Measurements from ENCODE around the gene RC3H2. TPM values are rescaled to one million over a fixed set of nuclear protein-coding genes. Genes with fewer than 3 reads are reported as not detected.

Gene RC3H2
- total RNA-seq, result 37.0 and 38.3 TPM in 2 replicates

GRCh38 chr9:122904823-122905710, at the start of gene RC3H2:
Gene RC3H2 (minus strand): TSS chr9:122905359. CDS start chr9:122897509, 7,850 bp downstream.
- Mint-ChIP-seq H3K27me3 (ENCODE audit: low read depth) (no peaks in the 10 kb centered on the region), H3K4me1 (ENCODE audit: low read depth) (peaks cover 18% of the 10 kb centered on the region), H3K27ac (peak within 1 kb of the TSS; percentile 94), H3K4me3 (ENCODE audit: low read depth) (peak within 1 kb of the TSS; percentile 92), H3K36me3 (ENCODE audit: low read depth) (peaks cover 25% of the 10 kb centered on the region), H3K9me3 (no peaks in the 10 kb centered on the region)
- intact Hi-C loops (cut with micrococcal nuclease), result loop anchor here (1.0 to 10.0 kb wide), 6 partner anchors 8 to 440 kb away; partner anchors contain the start of genes PDCL, RABGAP1, ZBTB26 and ZBTB6
- DNase-seq (ENCODE audit: low spot score), result peak; percentile 97

DNA sequence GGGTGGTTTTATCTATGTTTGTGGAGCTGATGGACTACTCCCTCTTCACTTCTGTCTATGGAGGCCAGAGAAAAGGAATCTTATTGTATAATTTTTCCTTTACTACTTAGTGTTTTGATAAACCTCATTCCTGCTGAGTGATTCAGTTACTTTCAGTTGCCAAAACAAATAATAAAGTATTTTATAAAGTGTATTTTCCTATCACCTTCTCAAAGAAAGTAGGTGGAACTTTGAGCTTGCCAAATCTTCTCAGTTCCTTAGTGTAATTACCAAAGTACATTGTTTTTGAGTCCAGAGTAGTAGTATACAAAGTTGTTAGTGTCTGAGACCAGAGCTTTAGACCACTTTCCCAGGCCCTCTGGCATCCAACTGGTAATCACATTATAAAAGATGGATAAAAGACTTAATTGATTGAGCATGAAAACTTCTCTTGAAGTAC, 49.1 kb upstream of the RC3H2 start:
- intact Hi-C loops (cut with micrococcal nuclease), result no loop called here
- no peak overlapping the region for H3K27ac Mint-ChIP-seq
- H3K4me3 Mint-ChIP-seq (ENCODE audit: low read depth), result no peak overlapping the region
- H3K9me3 Mint-ChIP-seq, result no peaks in the 10 kb centered on the region
- peaks cover 17% of the 10 kb centered on the region for H3K36me3 Mint-ChIP-seq (ENCODE audit: low read depth)
- DNase-seq (ENCODE audit: low spot score), result no peak
- peaks cover 5% of the 10 kb centered on the region for H3K4me1 Mint-ChIP-seq (ENCODE audit: low read depth)
- no peaks in the 10 kb centered on the region for H3K27me3 Mint-ChIP-seq (ENCODE audit: low read depth)

DNA sequence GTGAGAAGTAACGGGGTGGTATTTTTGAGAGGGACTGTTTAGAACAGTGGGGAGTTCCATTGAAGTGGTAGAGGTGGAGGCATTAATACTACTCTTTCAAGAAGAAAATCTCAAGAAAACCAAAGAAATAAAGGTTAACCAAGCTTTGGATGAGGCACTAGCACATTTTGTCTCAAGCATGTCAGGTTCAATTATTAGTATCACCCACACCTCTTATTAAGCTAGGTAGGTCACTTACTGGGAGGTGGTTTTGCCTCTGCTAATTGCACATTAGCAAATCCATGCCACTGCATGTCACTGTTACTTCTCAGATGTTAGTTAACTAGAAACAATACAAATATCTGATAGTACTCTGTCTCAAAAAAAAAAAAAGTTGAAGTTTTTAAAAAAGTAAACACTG, 45.9 kb upstream of the RC3H2 start:
- Mint-ChIP-seq H3K36me3 (ENCODE audit: low read depth) (peaks cover 8% of the 10 kb centered on the region), H3K9me3 (no peaks in the 10 kb centered on the region), H3K27ac (no peak overlapping the region), H3K4me1 (ENCODE audit: low read depth) (peaks cover 25% of the 10 kb centered on the region), H3K27me3 (ENCODE audit: low read depth) (no peaks in the 10 kb centered on the region), H3K4me3 (ENCODE audit: low read depth) (no peak overlapping the region)
- intact Hi-C loops (cut with micrococcal nuclease), result no loop called here
- no peak for DNase-seq (ENCODE audit: low spot score)

DNA sequence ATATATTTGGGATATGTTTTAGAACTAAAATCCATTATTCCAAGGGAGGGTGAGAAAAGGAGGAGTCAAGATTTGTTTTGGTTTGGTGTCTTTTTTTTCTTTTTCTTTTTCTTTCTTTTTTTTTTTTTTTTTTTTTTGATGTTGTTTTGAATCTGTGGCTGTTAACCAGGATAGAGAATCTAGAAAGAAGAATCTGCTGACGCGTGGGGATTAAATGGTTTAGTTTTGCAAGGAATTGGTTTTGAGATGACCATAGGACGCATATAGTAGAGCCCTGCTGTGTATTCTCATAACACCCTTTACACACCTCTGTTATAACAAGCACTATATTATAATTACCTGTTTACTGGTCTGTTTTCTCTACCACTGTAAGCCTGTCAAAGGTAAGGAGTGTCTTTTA, 45.1 kb upstream of the RC3H2 start:
- intact Hi-C loops (cut with micrococcal nuclease), result no loop called here
- H3K9me3 Mint-ChIP-seq, result no peaks in the 10 kb centered on the region
- H3K27ac Mint-ChIP-seq, result no peak overlapping the region
- DNase-seq (ENCODE audit: low spot score), result no peak
- peaks cover 8% of the 10 kb centered on the region for H3K36me3 Mint-ChIP-seq (ENCODE audit: low read depth)
- no peaks in the 10 kb centered on the region for H3K27me3 Mint-ChIP-seq (ENCODE audit: low read depth)
- H3K4me3 Mint-ChIP-seq (ENCODE audit: low read depth), result no peak overlapping the region
- H3K4me1 Mint-ChIP-seq (ENCODE audit: low read depth), result peaks cover 33% of the 10 kb centered on the region

GRCh38 chr9:122949696-122950095, 44.5 kb upstream of the RC3H2 start:
- H3K4me1 Mint-ChIP-seq (ENCODE audit: low read depth), result peaks cover 35% of the 10 kb centered on the region
- H3K36me3 Mint-ChIP-seq (ENCODE audit: low read depth), result peaks cover 8% of the 10 kb centered on the region
- DNase-seq (ENCODE audit: low spot score), result no peak
- H3K27me3 Mint-ChIP-seq (ENCODE audit: low read depth), result no peaks in the 10 kb centered on the region
- H3K9me3 Mint-ChIP-seq, result no peaks in the 10 kb centered on the region
- intact Hi-C loops (cut with micrococcal nuclease), result no loop called here
- no peak overlapping the region for H3K4me3 Mint-ChIP-seq (ENCODE audit: low read depth)
- H3K27ac Mint-ChIP-seq, result no peak overlapping the region

- peaks cover 33% of the 10 kb centered on the region for H3K4me1 Mint-ChIP-seq (ENCODE audit: low read depth)
- no peaks in the 10 kb centered on the region for H3K27me3 Mint-ChIP-seq (ENCODE audit: low read depth)
- intact Hi-C loops (cut with micrococcal nuclease), result no loop called here
- H3K9me3 Mint-ChIP-seq, result no peaks in the 10 kb centered on the region
- H3K36me3 Mint-ChIP-seq (ENCODE audit: low read depth), result peaks cover 8% of the 10 kb centered on the region
- DNase-seq (ENCODE audit: low spot score), result no peak
- H3K27ac Mint-ChIP-seq, result no peak overlapping the region
- no peak overlapping the region for H3K4me3 Mint-ChIP-seq (ENCODE audit: low read depth)
Measured at GRCh38 chr9:122948313-122948712, 43.2 kb upstream of the RC3H2 start.

- H3K9me3 Mint-ChIP-seq, result no peaks in the 10 kb centered on the region
- H3K36me3 Mint-ChIP-seq (ENCODE audit: low read depth), result peaks cover 6% of the 10 kb centered on the region
- DNase-seq (ENCODE audit: low spot score), result no peak
- no peak overlapping the region for H3K4me3 Mint-ChIP-seq (ENCODE audit: low read depth)
- no peaks in the 10 kb centered on the region for H3K27me3 Mint-ChIP-seq (ENCODE audit: low read depth)
- H3K27ac Mint-ChIP-seq, result no peak overlapping the region
- intact Hi-C loops (cut with micrococcal nuclease), result no loop called here
- peaks cover 41% of the 10 kb centered on the region for H3K4me1 Mint-ChIP-seq (ENCODE audit: low read depth)
Measured at GRCh38 chr9:122946461-122947005, 41.4 kb upstream of the RC3H2 start.

DNA sequence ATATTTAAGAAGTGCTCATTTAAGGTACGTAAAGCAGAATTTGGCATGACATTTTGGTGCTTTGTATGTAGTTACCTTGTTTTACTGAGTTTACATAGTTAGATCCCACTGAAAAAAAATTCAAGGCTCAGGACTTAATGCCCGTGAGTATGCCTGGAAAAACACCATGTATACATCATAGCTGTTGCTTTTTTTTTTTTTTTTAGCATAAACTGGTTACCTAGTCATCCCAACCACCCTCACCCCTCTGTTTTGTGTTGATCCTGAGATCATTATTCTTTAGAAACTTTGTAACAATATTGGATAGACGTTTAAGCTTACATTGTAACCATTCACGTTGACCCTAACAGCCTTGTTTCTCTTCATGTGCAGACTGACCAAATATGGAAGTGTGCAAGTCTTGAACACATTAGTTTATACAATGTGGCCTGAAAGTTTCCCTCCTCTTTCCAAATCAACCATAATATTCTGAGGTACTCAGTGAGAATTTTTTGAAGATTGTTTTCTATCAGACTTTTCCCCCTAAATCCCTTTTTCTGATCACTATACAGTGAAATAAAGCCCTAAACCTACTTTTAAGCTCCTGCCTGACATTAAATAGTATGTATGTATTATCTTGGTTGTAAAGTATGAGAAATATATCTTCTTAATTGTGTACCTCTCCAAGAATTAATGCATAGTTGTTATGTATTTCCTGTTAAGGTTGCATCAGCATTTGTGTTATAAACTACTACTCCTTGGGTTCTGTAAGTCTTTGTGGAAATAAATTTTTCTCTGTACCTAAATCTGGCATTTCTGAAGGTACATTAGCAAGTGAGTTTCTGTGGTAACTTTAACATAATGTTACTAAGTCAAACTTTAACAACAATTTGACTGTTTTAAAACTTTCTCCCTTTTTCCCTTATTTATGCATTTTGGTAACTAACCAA, 40.1 kb upstream of the RC3H2 start:
- H3K27ac Mint-ChIP-seq, result peak overlapping the region; percentile 50

GRCh38 chr9:122941582-122942234, 36.5 kb upstream of the RC3H2 start:
- peak overlapping the region; percentile 91 for H3K4me3 Mint-ChIP-seq (ENCODE audit: low read depth)
- H3K27me3 Mint-ChIP-seq (ENCODE audit: low read depth), result no peaks in the 10 kb centered on the region
- H3K4me1 Mint-ChIP-seq (ENCODE audit: low read depth), result peaks cover 34% of the 10 kb centered on the region
- no peak for DNase-seq (ENCODE audit: low spot score)
- peak overlapping the region; percentile 77 for H3K27ac Mint-ChIP-seq
- H3K36me3 Mint-ChIP-seq (ENCODE audit: low read depth), result peaks cover 20% of the 10 kb centered on the region
- no peaks in the 10 kb centered on the region for H3K9me3 Mint-ChIP-seq
- intact Hi-C loops (cut with micrococcal nuclease), result loop anchor here (2.0 kb wide), 2 partner anchors 37 to 49 kb away; partner anchors contain the start of gene RC3H2

More for the DNA sequence above, 40.1 kb upstream of the RC3H2 start:
- Mint-ChIP-seq H3K9me3 (no peaks in the 10 kb centered on the region), H3K4me1 (ENCODE audit: low read depth) (peaks cover 48% of the 10 kb centered on the region), H3K4me3 (ENCODE audit: low read depth) (no peak overlapping the region), H3K36me3 (ENCODE audit: low read depth) (peaks cover 9% of the 10 kb centered on the region), H3K27me3 (ENCODE audit: low read depth) (no peaks in the 10 kb centered on the region)
- intact Hi-C loops (cut with micrococcal nuclease), result no loop called here
- DNase-seq (ENCODE audit: low spot score), result no peak

DNA sequence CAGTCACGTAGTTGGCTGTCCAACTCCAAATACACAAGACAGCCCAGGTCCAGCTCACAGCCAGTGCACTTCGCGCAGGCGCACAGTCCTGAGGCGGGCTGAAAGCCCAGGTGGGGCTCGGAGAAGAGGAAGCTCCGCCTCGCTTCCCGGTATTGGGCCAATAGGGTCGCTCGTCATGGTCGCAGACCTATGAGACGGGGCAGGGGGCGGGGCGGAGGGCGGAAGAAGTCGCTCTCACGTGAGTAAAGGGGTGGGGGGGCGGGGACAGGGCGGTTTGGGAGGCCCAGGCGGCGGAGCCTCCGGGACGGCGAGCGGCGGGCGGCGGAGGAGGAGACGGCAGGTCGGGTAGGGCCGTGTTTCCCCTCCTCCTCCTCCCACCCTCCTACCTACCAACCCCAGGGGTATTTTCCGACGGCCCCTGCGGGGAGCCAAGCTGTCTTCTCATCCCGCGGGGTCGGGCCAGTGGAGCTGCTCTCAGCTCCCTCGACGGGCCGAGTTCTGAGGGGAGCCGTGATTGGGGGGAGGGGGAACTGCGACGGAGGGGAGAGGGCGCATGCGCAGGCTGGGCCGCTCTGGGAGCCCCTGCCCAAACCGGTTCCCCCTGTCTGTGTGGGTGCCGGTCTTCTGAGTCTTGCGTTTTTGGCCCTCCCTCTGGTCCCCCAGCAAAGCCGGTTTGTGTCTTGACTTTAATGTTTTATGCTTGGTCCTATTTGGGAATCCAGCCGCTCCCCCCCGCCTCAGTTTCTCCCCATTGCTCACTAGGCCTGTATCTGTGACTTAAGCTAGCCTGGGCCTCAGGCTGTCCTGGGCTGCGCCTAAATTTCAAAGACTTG, 35.8 kb upstream of the RC3H2 start, which contains the start of gene RABGAP1:
TSS of gene RABGAP1 (plus strand) at position 272 of the 833 bp plus-strand sequence. CDS start 16,040 bp downstream, outside the sequence.
- DNase-seq (ENCODE audit: low spot score), result peak; percentile 96
- peaks cover 27% of the 10 kb centered on the region for H3K36me3 Mint-ChIP-seq (ENCODE audit: low read depth)
- H3K4me1 Mint-ChIP-seq (ENCODE audit: low read depth), result peaks cover 31% of the 10 kb centered on the region
- H3K27ac Mint-ChIP-seq, result peak within 1 kb of the TSS; percentile 87
- intact Hi-C loops (cut with micrococcal nuclease), result loop anchor here (1.0 to 2.0 kb wide), 3 partner anchors 10 to 50 kb away; partner anchors contain the start of genes RC3H2 and ZBTB26
- H3K9me3 Mint-ChIP-seq, result no peaks in the 10 kb centered on the region
- H3K27me3 Mint-ChIP-seq (ENCODE audit: low read depth), result no peaks in the 10 kb centered on the region
- peak within 1 kb of the TSS; percentile 91 for H3K4me3 Mint-ChIP-seq (ENCODE audit: low read depth)

GRCh38 chr9:122940454-122940748, 35.2 kb upstream of the RC3H2 start:
- DNase-seq (ENCODE audit: low spot score), result no peak
- peaks cover 26% of the 10 kb centered on the region for H3K4me1 Mint-ChIP-seq (ENCODE audit: low read depth)
- no peaks in the 10 kb centered on the region for H3K9me3 Mint-ChIP-seq
- intact Hi-C loops (cut with micrococcal nuclease), result loop anchor here (1.0 to 2.0 kb wide), 3 partner anchors 9 to 50 kb away; partner anchors contain the start of genes RC3H2 and ZBTB26
- peak overlapping the region; percentile 73 for H3K4me3 Mint-ChIP-seq (ENCODE audit: low read depth)
- peaks cover 29% of the 10 kb centered on the region for H3K36me3 Mint-ChIP-seq (ENCODE audit: low read depth)
- H3K27me3 Mint-ChIP-seq (ENCODE audit: low read depth), result no peaks in the 10 kb centered on the region
- peak overlapping the region; percentile 87 for H3K27ac Mint-ChIP-seq
